ENCODE measurements around the gene TIAM1.

Gene TIAM1

DNA sequence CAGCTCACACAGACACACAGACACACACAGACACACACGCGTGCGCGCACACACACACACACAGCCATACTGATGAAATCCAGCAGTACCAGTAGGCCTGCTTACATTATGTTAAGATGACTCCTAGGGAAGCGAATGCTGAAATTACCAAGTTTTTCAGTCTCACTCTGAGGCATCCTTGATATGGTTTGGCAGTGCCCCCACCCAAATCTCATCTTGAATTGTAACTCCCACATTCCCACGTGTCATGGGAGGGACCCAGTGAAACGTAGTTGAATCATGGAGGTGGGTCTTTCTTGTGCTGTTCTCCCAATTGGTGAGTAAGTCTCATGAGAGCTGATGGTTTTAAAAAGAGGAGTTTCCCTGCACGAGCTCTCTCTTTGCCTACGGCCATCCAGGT is 64.1 kb downstream of the TIAM1 start:
- Histone ChIP-seq H2BK120ac (ENCODE audit: insufficient read depth, low read length, poor library complexity) (no peak overlapping the region), H2BK5ac (ENCODE audit: low read depth, low read length, poor library complexity) (no peak overlapping the region), H3K27ac (ENCODE audit: low read depth, low read length) (no peak overlapping the region), H2AK5ac (ENCODE audit: low read length) (no peak overlapping the region), H3K27me3 (ENCODE audit: insufficient read depth, low read length) (no peaks in the 10 kb centered on the region), H3K18ac (ENCODE audit: low read length) (no peak overlapping the region), H3K79me2 (ENCODE audit: control insufficient read depth, insufficient read depth, low read length, poor library complexity) (peaks cover 3% of the 10 kb centered on the region), H3K9ac (ENCODE audit: low read length) (no peak overlapping the region), H3K4me3 (ENCODE audit: low read depth, low read length) (no peak overlapping the region), H3K36me3 (ENCODE audit: control insufficient read depth in 1 of 2, insufficient read depth in 2 of 2, low read length in 2 of 2) (peaks cover 0 to 2% of the 10 kb centered on the region in 2 experiments), H3K14ac (ENCODE audit: low read length) (no peak overlapping the region), H3K4me1 (ENCODE audit: control insufficient read depth in 1 of 2, insufficient read depth in 2 of 2, low read length in 2 of 2) (peaks cover 13 to 14% of the 10 kb centered on the region in 2 experiments), H3K4me2 (ENCODE audit: low read length) (no peak overlapping the region), H3K4ac (ENCODE audit: low read depth, low read length) (no peak overlapping the region), H2AFZ (ENCODE audit: insufficient read depth, low read length, poor library complexity) (no peak overlapping the region), H4K91ac (ENCODE audit: low read depth, low read length) (no peak overlapping the region), H2BK12ac (ENCODE audit: low read length) (peak overlapping the region; percentile 27), H3K79me1 (ENCODE audit: low read length) (no peaks in the 10 kb centered on the region), H4K8ac (ENCODE audit: low read depth, low read length) (no peak overlapping the region), H3K23ac (ENCODE audit: low read length) (no peak overlapping the region), H3K9me3 (ENCODE audit: insufficient read depth, low read depth, low read length) (no peaks in the 10 kb centered on the region), H4K12ac (ENCODE audit: low read depth, low read length) (no peak overlapping the region)
- peak in 1 of 2 donors; percentile 54 for DNase-seq
- WGBS (ENCODE audit: extremely low coverage, insufficient coverage, insufficient read length): no CpG with 5 or more reads among the region's 9 CpGs

DNA sequence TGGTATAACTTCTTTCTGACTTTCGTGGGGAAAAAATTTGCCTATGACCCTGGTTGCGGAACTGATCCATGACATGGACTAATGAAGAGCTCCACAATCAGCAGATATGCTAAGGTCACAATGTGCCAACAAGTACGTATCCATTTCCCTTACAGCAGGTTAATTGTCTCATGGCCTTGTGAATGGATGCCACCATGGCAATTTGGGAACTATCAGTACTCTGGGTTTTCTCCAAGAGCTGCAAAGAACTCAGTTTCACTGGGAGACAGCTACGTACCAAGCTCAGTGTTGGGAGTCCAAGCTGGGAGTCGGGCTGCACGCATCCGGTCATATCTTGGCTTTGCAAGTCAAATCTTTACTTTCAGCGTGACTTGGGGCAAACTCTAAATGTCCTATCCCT is 64.8 kb downstream of the TIAM1 start:
- no peak for DNase-seq
- no CpG with 5 or more reads among the region's 8 CpGs for WGBS (ENCODE audit: extremely low coverage, insufficient coverage, insufficient read length)
- Histone ChIP-seq H3K14ac (ENCODE audit: low read length) (no peak overlapping the region), H3K4me3 (ENCODE audit: low read depth, low read length) (no peak overlapping the region), H3K9me3 (ENCODE audit: insufficient read depth, low read depth, low read length) (no peaks in the 10 kb centered on the region), H4K91ac (ENCODE audit: low read depth, low read length) (no peak overlapping the region), H2AFZ (ENCODE audit: insufficient read depth, low read length, poor library complexity) (no peak overlapping the region), H3K79me2 (ENCODE audit: control insufficient read depth, insufficient read depth, low read length, poor library complexity) (peaks cover 3% of the 10 kb centered on the region), H2BK5ac (ENCODE audit: low read depth, low read length, poor library complexity) (no peak overlapping the region), H2BK120ac (ENCODE audit: insufficient read depth, low read length, poor library complexity) (no peak overlapping the region), H3K4me2 (ENCODE audit: low read length) (no peak overlapping the region), H3K27me3 (ENCODE audit: insufficient read depth, low read length) (no peaks in the 10 kb centered on the region), H3K23ac (ENCODE audit: low read length) (peak overlapping the region; percentile 24), H4K8ac (ENCODE audit: low read depth, low read length) (no peak overlapping the region), H3K18ac (ENCODE audit: low read length) (no peak overlapping the region), H3K27ac (ENCODE audit: low read depth, low read length) (no peak overlapping the region), H3K9ac (ENCODE audit: low read length) (no peak overlapping the region), H3K36me3 (ENCODE audit: control insufficient read depth in 1 of 2, insufficient read depth in 2 of 2, low read length in 2 of 2) (peaks cover 0 to 2% of the 10 kb centered on the region in 2 experiments), H2AK5ac (ENCODE audit: low read length) (no peak overlapping the region), H4K12ac (ENCODE audit: low read depth, low read length) (no peak overlapping the region), H2BK12ac (ENCODE audit: low read length) (no peak overlapping the region), H3K4me1 (ENCODE audit: control insufficient read depth in 1 of 2, insufficient read depth in 2 of 2, low read length in 2 of 2) (peaks cover 8 to 9% of the 10 kb centered on the region in 2 experiments), H3K79me1 (ENCODE audit: low read length) (no peaks in the 10 kb centered on the region), H3K4ac (ENCODE audit: low read depth, low read length) (no peak overlapping the region)

GRCh38 chr21:31278511-31279130 is 65.4 kb downstream of the TIAM1 start:
- H3K79me1 ChIP-seq (ENCODE audit: low read length): no peaks in the 10 kb centered on the region
- H3K4me2 ChIP-seq (ENCODE audit: low read length): no peak overlapping the region
- H2AFZ ChIP-seq (ENCODE audit: insufficient read depth, low read length, poor library complexity): no peak overlapping the region
- H2BK120ac ChIP-seq (ENCODE audit: insufficient read depth, low read length, poor library complexity): no peak overlapping the region
- H3K9me3 ChIP-seq (ENCODE audit: insufficient read depth, low read depth, low read length): no peaks in the 10 kb centered on the region
- no peak overlapping the region for H4K8ac ChIP-seq (ENCODE audit: low read depth, low read length)
- peaks cover 7% of the 10 kb centered on the region in 2 experiments for H3K4me1 ChIP-seq (ENCODE audit: control insufficient read depth in 1 of 2, insufficient read depth in 2 of 2, low read length in 2 of 2)
- no peak overlapping the region for H3K14ac ChIP-seq (ENCODE audit: low read length)
- H3K23ac ChIP-seq (ENCODE audit: low read length): no peak overlapping the region
- H3K9ac ChIP-seq (ENCODE audit: low read length): no peak overlapping the region
- no peak overlapping the region for H2BK12ac ChIP-seq (ENCODE audit: low read length)
- no CpG with 5 or more reads among the region's 11 CpGs for WGBS (ENCODE audit: extremely low coverage, insufficient coverage, insufficient read length)
- no peak overlapping the region for H3K18ac ChIP-seq (ENCODE audit: low read length)
- DNase-seq: no peak
- no peaks in the 10 kb centered on the region for H3K27me3 ChIP-seq (ENCODE audit: insufficient read depth, low read length)
- H3K79me2 ChIP-seq (ENCODE audit: control insufficient read depth, insufficient read depth, low read length, poor library complexity): peaks cover 3% of the 10 kb centered on the region
- no peak overlapping the region for H3K27ac ChIP-seq (ENCODE audit: low read depth, low read length)
- H4K12ac ChIP-seq (ENCODE audit: low read depth, low read length): no peak overlapping the region
- H4K91ac ChIP-seq (ENCODE audit: low read depth, low read length): no peak overlapping the region
- H3K4ac ChIP-seq (ENCODE audit: low read depth, low read length): no peak overlapping the region
- H3K4me3 ChIP-seq (ENCODE audit: low read depth, low read length): no peak overlapping the region
- no peak overlapping the region for H2AK5ac ChIP-seq (ENCODE audit: low read length)
- H3K36me3 ChIP-seq (ENCODE audit: control insufficient read depth in 1 of 2, insufficient read depth in 2 of 2, low read length in 2 of 2): peaks cover 0 to 2% of the 10 kb centered on the region in 2 experiments
- H2BK5ac ChIP-seq (ENCODE audit: low read depth, low read length, poor library complexity): no peak overlapping the region

DNA sequence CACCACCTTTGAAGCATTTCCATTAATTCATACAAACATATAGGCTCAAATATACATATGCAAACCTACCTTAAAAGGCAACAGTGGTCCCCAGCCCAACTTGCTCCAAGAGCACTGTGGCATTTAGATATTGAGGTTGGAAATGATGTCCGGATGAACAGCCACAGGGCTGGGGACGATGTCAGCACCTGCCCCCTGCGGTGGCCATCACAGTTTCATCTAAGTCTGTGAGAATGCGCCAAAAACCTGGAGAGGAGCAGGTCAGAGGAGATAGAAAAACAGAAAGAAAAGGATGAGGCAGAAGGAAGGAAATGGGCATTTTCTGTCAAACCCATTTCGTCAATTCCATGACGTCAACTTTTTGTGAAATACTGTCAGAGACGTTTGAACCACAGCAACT is 67.4 kb downstream of the TIAM1 start:
- Histone ChIP-seq H3K27ac (ENCODE audit: low read depth, low read length) (no peak overlapping the region), H2BK5ac (ENCODE audit: low read depth, low read length, poor library complexity) (no peak overlapping the region), H4K8ac (ENCODE audit: low read depth, low read length) (no peak overlapping the region), H3K4me3 (ENCODE audit: low read depth, low read length) (no peak overlapping the region), H2AK5ac (ENCODE audit: low read length) (no peak overlapping the region), H3K4ac (ENCODE audit: low read depth, low read length) (no peak overlapping the region), H3K79me2 (ENCODE audit: control insufficient read depth, insufficient read depth, low read length, poor library complexity) (peaks cover 2% of the 10 kb centered on the region), H3K14ac (ENCODE audit: low read length) (no peak overlapping the region), H4K12ac (ENCODE audit: low read depth, low read length) (no peak overlapping the region), H3K4me2 (ENCODE audit: low read length) (no peak overlapping the region), H3K9ac (ENCODE audit: low read length) (no peak overlapping the region), H3K4me1 (ENCODE audit: control insufficient read depth in 1 of 2, insufficient read depth in 2 of 2, low read length in 2 of 2) (no peaks in the 10 kb centered on the region), H4K91ac (ENCODE audit: low read depth, low read length) (no peak overlapping the region), H3K9me3 (ENCODE audit: insufficient read depth, low read depth, low read length) (no peaks in the 10 kb centered on the region), H3K27me3 (ENCODE audit: insufficient read depth, low read length) (no peaks in the 10 kb centered on the region), H3K23ac (ENCODE audit: low read length) (no peak overlapping the region), H2BK12ac (ENCODE audit: low read length) (no peak overlapping the region), H2AFZ (ENCODE audit: insufficient read depth, low read length, poor library complexity) (no peak overlapping the region), H2BK120ac (ENCODE audit: insufficient read depth, low read length, poor library complexity) (no peak overlapping the region), H3K18ac (ENCODE audit: low read length) (no peak overlapping the region), H3K36me3 (ENCODE audit: control insufficient read depth in 1 of 2, insufficient read depth in 2 of 2, low read length in 2 of 2) (peaks cover 0 to 2% of the 10 kb centered on the region in 2 experiments), H3K79me1 (ENCODE audit: low read length) (no peaks in the 10 kb centered on the region)
- no peak for DNase-seq
- WGBS (ENCODE audit: extremely low coverage, insufficient coverage, insufficient read length): no CpG with 5 or more reads among the region's 7 CpGs

All from trophoblast cell (in vitro differentiated cells and primary cell).